Neural crest cell (in vitro differentiated cells): ENCODE data around the gene TPRG1. TPM values are rescaled to one million over a fixed set of nuclear protein-coding genes. Genes with fewer than 3 reads are reported as not detected.

Source experiments
- DNase-seq: peaks from one replicate; pipeline ENCODE4 v3.0.0; 2021; ENCODE audit warnings: low read depth, mixed read lengths, low spot score
- H3K27ac Mint-ChIP-seq: one replicate; pipeline ENCODE4 v1.8.0; 2021; ENCODE audit warnings: mild to moderate bottlenecking, mixed read lengths; ENCODE audit not compliant: unreplicated experiment
- H3K27me3 Mint-ChIP-seq: 2 replicates; pipeline ENCODE4 v1.8.0; 2021; ENCODE audit warnings: low read depth, mild to moderate bottlenecking, mixed read lengths
- H3K36me3 Mint-ChIP-seq: 2 replicates; pipeline ENCODE4 v1.8.0; 2021; ENCODE audit warnings: low read depth, mild to moderate bottlenecking, mixed read lengths
- H3K4me1 Mint-ChIP-seq: 2 replicates; pipeline ENCODE4 v1.8.0; 2021; ENCODE audit warnings: mixed read lengths
- H3K4me3 Mint-ChIP-seq: one replicate; pipeline ENCODE4 v1.8.0; 2021; ENCODE audit warnings: mild to moderate bottlenecking, mixed read lengths
- H3K9me3 Mint-ChIP-seq: 2 replicates; pipeline ENCODE4 v1.8.0; 2021; ENCODE audit warnings: mixed read lengths
- CTCF ChIP-seq: fragments of 200-600 bp; sonication (generic); conservative IDR thresholded peaks from 2 replicates; pipeline ENCODE4 v1.5.0; 2021; ENCODE audit warnings: antibody characterized with exemption, mild to moderate bottlenecking
- total RNA-seq: library from RNA; stranded (reverse); gene quantifications from 2 replicates; pipeline ENCODE4 v1.2.1, GENCODE V29; 2021

TPRG1 gene
- total RNA-seq, 1 donor from 2014 or later: 0.91 TPM

- Mint-ChIP-seq H3K4me3 (no peak overlapping the region), H3K27me3 (no peaks in the 10 kb centered on the region), H3K27ac (no peak overlapping the region), H3K9me3 (no peaks in the 10 kb centered on the region), H3K4me1 (peaks cover 5% of the 10 kb centered on the region), H3K36me3 (no peaks in the 10 kb centered on the region)
- no peak for TF ChIP-seq CTCF
- no peak for DNase-seq
These were observed 116.8 kb downstream of the TPRG1 start for GRCh38 chr3:189288348-189289235.

- no peak for TF ChIP-seq CTCF
- Mint-ChIP-seq H3K27me3 (no peaks in the 10 kb centered on the region), H3K4me3 (no peak overlapping the region), H3K27ac (no peak overlapping the region), H3K36me3 (no peaks in the 10 kb centered on the region), H3K9me3 (no peaks in the 10 kb centered on the region), H3K4me1 (peaks cover 5% of the 10 kb centered on the region)
- DNase-seq: no peak
These were observed 117.5 kb downstream of the TPRG1 start for GRCh38 chr3:189289251-189289650.

- TF ChIP-seq CTCF: no peak
- no peak overlapping the region for H3K4me3 Mint-ChIP-seq
- H3K4me1 Mint-ChIP-seq: peaks cover 5% of the 10 kb centered on the region
- H3K36me3 Mint-ChIP-seq: no peaks in the 10 kb centered on the region
- no peak overlapping the region for H3K27ac Mint-ChIP-seq
- DNase-seq: no peak
- no peaks in the 10 kb centered on the region for H3K27me3 Mint-ChIP-seq
- H3K9me3 Mint-ChIP-seq: no peaks in the 10 kb centered on the region
These were observed 121.1 kb downstream of the TPRG1 start for GRCh38 chr3:189292667-189293484.

GRCh38 chr3:189294649-189295048 lies 122.9 kb downstream of the TPRG1 start:
- Mint-ChIP-seq H3K4me3 (no peak overlapping the region), H3K27ac (no peak overlapping the region), H3K9me3 (peaks cover under 1% of the 10 kb centered on the region), H3K27me3 (no peaks in the 10 kb centered on the region), H3K36me3 (no peaks in the 10 kb centered on the region), H3K4me1 (no peaks in the 10 kb centered on the region)
- TF ChIP-seq CTCF: no peak
- no peak for DNase-seq

- Mint-ChIP-seq H3K27ac (no peak overlapping the region), H3K4me3 (no peak overlapping the region), H3K36me3 (no peaks in the 10 kb centered on the region), H3K4me1 (no peaks in the 10 kb centered on the region), H3K9me3 (peaks cover 3% of the 10 kb centered on the region), H3K27me3 (no peaks in the 10 kb centered on the region)
- no peak for TF ChIP-seq CTCF
- no peak for DNase-seq
These were observed 123.3 kb downstream of the TPRG1 start for GRCh38 chr3:189295089-189295488.
